Measurements from ENCODE around the gene DLX2.

DLX2 gene

DNA sequence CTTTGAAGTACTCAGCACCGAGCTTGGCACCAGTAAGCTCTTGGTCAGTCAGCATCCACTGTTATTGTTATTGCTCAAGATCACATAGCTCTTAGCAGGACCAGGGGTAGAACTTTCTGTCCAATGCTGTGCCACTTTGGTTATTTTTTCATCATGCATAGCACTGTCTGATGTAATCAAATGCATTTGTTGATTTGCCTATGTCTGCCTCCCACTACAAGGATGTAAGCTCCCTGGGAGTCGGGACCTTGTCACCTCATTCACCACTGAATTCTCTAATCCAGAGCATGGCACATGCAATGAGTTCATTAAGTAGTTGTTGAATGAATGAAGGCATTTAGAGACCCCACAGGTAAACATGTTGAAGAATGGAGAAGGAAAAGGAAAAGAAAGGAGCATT lies 46.4 kb downstream of the DLX2 start:
- no peak for DNase-seq (ENCODE audit: low read depth in 2 of 3, low spot score in 2 of 3)

DNA sequence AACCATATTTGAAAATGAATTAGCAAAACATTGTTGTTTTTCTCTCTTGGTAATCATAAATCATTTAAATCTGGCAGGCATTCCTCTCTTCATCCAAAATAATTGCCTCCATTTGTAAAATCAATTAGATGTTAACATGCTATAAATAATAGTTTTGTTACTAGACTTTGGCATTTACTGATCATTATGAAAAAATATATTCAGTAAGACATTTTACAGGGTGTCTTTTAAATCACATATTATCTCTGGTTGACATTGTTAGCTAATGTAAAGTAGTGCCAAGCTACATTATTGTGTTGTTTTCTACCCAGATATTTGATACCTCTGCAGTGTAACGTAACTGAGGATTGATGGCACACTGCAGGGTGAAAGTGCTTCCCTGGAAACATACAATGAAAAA lies 49.2 kb downstream of the DLX2 start:
- DNase-seq (ENCODE audit: low read depth in 2 of 3, low spot score in 2 of 3) = no peak

DNA sequence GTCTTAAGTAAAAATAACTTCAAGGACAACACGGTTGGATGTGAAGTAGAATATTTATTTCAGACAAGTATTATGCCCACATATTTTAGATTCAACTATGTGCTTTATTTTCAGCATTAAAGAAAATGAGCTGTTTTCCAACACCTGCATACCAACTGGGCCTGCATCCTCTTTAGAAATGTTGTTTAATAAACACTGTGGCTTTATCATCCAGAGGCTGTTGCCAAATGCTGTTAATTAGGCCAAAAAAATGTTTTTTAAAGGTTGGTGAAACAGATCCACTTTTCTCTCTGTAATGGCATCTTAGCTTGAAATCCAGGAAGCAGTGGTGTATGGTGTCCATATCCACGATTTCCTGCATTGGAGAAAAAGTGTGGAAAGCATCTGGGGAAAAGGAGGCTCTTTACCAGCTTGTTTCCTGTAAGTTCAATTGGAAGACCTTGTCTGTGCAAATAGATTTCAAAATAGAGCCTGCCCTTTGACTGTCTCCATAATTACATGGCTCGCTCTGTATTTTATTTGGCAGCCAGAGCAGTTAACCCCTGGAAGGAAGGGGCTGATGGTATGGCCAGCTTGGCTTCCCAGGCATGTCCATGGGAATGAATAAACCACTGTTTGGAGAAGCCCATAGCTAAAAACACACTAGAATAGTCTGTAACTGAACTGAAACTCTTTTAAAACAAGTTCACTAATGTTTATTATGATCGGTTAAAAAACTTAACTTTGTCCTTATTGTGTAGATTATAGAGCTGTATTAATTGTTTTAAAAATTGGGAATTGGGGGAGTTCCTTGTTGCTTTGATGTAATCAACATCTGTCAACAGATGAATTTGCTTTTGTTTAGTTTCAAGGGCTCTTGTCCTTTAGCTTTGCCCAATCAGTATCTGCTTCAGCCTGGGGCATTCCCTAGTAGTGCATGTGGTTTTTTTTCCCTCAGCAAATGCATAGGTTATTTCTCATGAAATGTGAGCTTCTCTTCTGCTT lies 50.4 kb downstream of the DLX2 start:
- no peak for DNase-seq (ENCODE audit: low read depth in 2 of 3, low spot score in 2 of 3)

DNA sequence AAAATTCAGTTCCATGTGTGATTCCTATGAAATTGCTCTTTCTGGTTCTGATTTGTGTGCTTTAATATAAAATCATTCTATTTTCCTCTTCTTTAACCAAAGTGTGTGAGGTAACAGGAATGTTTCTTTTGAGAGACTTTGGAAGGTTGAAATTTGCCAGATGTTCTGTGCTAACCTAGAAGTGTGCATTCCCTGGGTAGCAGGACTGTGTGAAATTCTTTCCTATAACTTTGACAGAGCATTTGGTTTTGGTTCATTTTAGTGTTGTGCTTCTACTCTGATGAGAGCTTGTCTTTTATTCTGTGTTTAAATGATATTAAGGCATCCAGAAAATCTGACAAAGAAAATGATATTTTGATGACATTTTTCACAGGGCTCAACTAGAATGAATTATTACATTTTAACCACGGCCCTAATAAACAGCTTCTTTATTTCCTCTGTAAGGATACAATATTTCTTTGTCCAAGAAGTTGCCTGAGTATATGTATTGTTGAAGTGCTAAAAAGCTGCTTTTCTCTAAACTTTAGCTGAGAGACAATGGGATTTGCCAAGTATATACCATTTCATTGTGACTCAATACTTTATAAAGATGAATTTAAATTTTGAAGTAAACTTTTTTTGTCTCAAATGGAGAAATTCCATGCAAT lies 52.1 kb downstream of the DLX2 start:
- no peak for DNase-seq (ENCODE audit: low read depth in 2 of 3, low spot score in 2 of 3)

DNA sequence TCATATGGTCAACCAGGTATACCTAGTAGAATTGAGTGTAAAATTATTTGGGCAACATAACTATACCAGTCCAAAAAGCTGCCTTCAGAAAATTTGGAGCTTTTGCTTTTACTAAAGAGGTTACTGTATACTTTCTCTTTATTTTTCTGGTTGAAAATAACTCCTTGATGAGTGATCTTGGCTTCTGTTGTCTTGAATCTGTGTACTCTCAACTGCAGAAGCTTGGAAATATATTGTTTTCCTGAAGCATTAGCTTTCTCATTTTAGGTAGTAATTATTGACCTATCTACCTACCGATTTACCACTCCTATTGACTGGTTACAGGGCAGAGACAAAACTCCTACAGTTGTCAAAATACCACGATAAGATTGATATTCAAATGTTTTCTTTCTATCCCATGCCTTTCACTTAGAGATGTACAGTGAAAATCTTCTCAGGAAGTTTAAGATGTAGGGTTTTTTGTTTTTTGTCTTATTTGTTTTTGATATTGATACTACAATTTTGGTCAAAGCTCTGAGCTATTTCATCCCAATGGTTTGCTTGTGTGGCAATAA lies 53.1 kb downstream of the DLX2 start:
- DNase-seq (ENCODE audit: low read depth in 2 of 3, low spot score in 2 of 3) = no peak

All from activated CD8-positive, alpha-beta memory T cell treated with anti-CD3 and anti-CD28 coated beads for 48 hours (primary cell).